Activated CD4-positive, CD25-positive, alpha-beta regulatory T cell (primary cell): ENCODE measurements around the gene SMG1.
"Not testable (repeated sequence)": the region's sequence is repeated elsewhere in the genome, so short reads cannot be mapped to it uniquely, and the experiment has no call there.

ENCODE experiments used
- DNase-seq, 4 experiments: peaks; one replicate each; lab custom pipeline; 2025; lab: John Stamatoyannopoulos, UW

SMG1 gene

DNA sequence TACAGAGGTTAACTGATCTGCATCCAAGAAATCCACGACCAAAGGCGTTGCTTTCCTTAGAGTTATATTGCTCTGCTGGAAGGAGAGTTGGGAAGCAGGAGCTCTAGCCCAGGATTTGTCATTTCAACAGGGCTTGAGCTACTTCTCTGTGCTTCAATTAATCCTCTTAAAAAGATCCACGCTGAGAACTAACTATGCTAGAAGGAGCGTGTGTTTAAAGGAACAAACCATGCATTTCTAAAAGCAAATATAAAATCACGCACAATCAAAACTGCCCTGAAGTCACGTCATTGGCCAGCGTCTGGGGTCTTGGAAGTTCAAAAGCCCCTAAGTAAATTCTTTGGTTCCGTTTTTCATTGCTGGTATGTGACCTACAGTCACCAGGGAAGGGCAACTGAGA is 125.9 kb downstream of the SMG1 start:
- no peak for DNase-seq

DNA sequence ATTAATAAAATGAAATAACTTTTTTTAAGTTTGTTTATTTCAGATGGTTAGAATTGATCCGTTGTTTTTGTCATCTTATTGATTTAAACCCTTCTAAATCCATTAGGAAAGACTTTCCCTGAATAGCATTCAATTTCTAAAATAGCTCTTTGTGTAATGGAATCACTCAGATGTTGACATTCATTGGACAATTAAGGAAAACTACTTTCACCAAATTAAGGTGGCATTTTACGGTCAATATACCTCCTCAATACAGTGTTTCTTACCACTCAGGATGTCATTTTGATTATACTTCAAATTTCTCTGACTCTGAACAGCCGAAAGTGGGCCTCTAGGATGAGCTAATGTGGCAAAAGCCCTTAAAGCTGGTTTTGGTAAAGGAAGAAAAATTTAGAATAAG is 126.7 kb downstream of the SMG1 start:
- DNase-seq = no peak

DNA sequence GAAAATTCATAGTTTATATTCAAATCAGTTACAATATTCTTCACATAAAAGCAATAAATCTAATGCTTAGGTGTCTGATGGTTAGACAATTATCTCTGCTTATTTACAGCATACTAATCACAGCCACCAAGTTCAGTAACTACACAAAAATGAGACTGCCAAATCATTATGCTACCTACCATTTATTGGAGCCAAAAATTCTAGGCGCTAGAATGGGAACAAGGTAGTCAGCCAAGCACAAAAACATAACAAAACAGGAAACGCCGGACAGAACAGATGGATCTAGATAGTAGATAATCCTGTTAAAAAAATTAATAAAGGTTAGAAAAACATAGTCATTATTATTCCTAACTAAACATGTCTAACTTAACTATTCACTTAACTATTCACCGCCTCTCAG is 128.5 kb downstream of the SMG1 start:
- DNase-seq = no peak

DNA sequence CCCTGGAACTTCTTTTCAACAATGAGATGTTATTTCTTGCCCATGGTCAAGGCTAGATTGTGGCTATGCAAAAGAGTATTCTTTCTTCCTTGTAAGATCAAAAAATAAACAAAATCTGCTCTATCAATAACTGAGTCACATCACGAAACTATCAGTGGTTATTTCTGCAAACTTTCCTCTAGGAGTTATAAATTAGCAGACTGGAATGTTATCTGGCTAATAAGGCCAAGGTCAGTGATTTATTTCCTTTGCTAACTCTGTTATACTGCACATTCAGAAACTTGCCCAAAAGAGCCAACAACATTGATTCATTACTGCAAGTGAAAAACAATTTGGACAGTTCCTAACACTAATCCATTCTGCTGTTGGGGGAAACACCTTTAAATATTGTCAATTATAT is 129.8 kb downstream of the SMG1 start:
- no peak for DNase-seq

DNA sequence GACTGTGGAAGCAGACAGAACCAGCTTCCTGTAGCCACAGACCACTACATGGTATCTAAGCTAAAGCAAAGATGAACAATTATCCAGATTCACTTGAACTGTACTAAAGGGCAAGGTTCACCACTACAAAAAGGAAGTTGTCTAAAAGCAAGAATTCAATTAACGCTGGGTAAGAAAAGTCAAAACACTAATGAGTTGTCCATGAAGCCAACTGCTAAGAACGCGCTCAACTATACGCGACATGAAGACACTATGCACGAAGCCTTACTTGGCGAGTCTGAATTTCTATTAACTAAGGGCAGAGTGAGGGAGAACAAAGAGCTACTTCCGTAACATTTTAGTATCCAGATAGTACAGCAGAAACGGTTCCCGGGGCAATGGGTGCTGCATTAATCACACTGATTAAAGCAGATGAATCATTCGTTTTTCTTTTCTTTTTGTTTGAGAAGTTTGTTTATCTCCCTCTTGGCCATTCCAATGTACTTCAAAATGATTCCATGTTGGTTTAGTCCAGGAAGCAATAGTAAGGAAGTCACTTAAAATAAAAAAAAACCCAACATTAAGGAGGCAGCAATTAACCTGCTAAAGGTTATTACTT is 133.3 kb downstream of the SMG1 start:
- no peak for DNase-seq

DNA sequence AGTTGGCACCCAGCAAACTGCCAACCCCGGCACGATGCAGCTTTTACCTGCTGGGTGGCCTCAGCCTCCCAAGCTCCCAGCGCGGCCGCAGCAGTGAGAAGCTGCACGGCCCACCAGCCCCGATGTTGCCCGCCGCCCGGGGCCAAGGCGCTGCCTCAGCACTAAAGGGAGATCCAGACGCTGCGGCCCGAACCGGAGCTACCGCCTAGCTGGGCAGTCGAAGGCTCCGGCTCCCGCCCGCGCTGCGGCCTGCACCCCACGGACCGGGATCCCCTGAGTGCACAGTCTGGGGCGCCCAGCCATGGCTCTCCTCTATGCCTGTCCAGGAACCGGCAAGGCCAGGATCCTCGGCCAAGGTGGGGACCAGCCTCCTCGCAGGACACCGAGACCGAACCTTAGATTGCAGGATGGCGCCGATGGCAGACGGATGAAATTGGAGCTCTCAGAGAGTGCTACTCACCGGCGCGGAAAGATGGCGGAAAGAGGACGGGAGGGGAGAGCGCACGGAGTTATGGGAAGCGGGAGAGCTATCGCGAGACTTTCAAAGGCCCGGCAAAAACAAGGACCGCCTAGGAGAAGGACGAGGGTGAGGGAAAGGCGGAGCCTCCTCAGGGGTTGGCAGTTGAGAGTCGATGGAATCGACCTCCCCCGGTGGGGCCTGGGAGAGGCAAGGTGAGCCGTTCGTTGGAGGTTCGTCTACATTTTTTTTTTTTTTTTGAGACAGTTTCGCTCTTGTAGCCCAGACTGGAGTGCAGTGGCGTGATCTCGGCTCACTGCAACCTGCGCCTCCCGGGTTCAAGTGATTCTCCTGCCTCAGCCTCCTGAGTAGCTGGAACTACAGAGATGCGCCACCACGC is 136.1 kb downstream of the SMG1 start, which contains the start of gene RPS15A:
TSS of gene RPS15A (minus strand) at position 485 of the 857 bp plus-strand sequence. CDS start 1,221 bp downstream, outside the sequence.
- DNase-seq = peak; percentile 77 to 82 (median 80)

DNA sequence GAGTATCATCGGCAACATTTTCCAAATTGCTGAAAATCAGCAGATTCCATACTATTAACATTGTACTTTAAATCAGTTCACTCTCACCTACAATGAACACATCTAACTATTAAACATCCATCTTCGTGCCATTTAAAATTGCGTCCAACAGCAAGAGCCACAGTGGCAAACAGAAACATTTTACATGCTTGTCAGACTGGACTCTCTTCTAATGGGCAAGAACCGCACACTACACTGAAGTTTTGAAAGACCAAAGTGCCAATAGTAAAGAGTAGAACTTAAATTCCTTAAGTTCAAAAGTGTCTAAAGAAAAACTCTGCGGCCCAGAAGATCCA is 136.7 kb downstream of the SMG1 start:
- no peak for DNase-seq

DNA sequence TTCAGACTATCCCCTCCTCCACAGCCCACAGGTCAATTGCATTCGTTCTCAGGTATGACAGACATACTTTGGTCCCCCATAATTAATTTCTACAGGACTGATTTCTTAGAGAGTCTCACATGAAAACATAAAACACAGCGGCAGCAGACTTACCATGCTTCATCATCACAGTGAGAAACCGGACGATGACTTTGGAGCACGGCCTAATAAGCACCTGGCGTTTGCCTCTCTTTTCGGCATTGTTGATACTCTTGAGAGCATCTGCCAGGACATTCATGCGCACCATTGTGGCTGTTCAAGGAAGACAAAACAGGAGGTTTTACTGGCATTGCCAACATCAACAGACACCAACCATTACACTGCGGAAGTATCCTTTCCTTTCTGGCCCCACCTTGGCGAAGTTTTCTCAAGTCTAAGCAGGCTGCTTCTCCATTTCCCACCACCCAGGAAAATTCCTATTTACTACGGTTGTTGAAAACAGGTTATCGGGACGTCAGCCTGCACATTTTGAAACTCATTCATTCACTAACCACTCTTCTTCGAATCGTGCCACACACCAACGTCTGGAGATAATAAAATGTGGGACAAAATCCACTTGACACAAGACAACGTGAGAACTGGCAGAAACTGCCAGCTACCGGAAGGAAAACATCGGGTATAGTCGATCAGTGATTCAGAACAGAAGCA is 137.2 kb downstream of the SMG1 start:
- DNase-seq = no peak

DNA sequence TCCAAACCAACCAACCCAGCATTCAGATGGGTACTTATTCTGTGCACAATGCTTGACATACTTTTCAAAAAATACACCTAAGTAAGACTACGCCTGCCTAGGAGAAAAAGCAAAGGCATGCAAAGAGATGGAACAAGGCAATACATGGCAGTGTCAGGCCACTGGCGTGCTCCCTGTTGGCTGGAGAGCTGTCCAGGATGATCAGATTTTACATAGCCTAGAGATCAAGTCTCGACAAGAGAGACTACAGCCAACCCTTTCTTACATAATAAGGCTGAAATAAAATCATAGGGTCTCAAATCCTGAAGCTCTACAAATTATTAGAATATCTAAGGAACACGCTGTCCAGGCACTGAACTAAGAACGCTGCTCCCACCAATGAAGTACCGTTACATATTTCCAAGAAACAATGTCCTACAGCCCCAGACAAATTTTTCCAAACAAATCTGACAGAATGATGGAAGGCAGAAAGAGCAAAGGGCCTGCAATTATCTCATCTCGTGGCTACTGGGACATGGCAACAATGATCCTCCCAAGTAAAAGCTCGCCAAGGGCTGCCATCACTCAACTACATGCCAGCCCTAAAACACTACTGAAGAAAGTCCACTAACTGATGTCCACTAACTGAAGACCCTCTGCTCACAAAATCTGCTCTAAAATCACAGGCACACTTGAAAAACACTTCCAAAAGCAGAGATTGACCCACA is 141.1 kb downstream of the SMG1 start:
- DNase-seq = no peak

DNA sequence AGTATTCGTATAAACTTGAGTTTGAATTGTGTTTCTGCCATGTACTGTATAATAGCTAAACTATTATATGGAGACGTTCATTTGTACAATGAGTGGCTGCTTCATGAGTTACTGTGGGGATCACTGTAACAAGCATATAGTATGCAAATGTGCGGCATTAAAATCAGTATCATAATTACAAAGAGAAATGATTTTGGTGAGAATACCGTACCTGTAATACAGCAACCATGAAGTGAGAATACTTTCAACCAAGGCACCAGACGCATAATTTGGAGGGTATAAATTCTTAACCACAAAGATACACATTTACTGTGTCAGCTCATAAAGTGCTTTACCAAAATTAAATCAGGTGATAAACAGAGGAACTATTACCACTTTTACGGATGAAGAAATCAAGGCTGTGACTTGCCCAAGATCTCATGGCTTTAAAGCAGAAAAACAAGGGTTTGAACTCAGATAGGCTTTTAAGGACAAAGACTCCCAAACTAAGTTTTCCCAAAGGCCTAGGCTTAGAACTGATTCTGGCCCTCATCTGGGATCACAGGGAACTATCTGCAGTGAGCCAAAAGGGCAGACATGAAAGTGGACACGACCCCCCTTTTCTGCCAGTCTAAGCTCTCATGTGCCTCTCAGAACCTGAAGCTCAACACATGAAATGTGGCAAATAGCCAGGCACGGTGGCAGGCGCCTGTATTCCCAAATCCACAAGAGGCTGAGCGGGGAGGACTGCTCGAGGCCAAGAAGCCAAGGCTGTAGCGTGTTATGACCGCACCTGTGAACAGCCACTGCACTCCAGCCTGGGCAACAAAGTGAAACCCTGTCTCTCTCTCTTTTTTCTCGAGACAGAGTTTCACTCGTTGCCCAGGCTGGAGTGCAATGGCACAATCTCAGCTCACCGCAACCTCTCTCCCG is 142.5 kb downstream of the SMG1 start:
- no peak for DNase-seq

DNA sequence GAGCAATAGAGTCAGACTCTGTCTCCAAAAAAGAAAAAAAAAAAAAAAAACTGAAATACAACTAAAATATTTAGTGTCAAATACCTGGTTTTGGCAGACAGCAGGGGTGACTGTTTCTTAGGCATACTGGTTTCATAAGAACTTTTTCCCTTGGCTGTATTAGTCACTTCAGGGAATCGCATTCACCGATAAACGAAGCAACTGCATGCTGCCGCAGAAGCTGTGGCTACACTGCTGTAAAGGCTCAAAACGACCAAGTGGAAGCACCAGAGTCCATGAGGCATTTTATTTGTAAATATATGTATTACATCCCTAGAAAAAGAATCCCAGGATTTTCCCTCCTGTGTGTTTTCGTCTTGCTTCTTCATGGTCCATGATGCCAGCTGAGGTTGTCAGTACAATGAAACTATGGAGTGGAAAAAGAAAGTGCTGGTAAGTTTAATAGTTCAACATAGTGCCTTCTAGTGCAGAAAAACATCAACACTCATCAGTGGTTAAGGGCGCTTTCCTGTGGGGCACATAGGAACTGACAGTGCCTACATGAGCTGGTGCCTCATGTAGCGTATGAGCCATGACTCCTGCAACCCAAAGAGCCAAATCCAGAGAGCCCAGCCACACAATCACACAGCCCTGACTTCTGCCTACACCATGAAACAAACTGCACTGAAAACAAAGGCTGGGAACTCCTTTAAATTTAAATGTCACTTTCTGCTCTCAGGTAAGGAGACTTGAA is 143.3 kb downstream of the SMG1 start:
- no peak for DNase-seq

DNA sequence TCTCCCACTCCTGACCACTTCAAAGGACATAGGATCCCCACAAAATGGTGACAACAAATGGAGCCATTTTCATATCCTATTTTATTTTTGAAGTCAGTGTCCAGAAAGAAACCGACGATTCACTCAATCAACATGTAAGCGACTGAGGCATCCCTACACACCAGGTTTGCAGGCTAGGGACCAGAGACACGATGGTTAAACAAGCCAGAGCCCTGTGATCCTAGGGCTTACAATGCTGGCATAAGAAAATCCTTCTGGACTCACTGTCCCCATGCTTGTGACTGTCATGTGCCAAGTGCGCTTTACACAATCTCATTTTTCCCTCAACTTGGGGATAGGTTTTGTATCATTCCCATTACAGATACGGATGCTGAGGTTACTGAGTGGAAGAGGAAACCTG is 145.0 kb downstream of the SMG1 start:
- DNase-seq = not testable (repeated sequence)

DNA sequence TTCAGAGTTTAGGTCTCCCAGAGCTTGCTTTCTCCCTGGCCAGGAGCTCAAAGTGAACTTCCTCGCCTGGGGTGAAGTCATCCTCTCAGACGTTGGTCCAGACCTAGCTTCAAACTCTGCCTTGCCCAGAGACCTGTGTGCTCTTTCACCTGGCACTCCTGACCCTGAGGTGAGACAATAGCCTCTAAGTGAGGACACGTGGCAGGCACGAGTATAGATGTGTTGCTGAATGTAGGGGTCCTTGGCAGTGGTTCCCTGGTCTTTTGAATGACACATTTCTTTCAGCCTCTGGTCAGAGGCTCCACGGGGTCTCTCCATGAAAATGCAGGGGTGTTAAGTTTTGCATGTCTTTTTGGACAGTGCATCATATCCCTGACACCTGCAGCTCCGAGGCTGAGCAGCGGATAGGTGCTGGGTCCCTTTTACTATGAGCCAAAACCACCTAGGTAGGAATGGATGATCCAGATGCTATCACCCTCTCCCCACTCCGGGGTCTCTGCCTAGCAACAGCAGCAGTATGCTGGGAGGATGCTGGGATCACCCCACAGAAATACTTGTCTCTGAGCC is 145.7 kb downstream of the SMG1 start:
- not testable (repeated sequence) for DNase-seq

DNA sequence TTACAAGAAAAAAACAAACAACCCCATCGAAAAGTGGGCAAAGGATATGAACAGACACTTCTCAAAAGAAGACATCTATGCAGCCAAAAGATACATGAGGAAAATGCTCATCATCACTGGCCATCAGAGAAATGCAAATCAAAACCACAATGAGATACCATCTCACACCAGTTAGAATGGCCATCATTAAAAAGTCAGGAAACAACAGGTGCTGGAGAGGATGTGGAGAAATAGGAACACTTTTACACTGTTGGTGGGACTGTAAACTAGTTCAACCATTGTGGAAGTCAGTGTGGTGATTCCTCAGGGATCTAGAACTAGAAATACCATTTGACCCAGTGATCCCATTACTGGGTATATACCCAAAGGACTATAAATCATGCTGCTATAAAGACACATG is 148.5 kb downstream of the SMG1 start:
- not testable (repeated sequence) for DNase-seq

DNA sequence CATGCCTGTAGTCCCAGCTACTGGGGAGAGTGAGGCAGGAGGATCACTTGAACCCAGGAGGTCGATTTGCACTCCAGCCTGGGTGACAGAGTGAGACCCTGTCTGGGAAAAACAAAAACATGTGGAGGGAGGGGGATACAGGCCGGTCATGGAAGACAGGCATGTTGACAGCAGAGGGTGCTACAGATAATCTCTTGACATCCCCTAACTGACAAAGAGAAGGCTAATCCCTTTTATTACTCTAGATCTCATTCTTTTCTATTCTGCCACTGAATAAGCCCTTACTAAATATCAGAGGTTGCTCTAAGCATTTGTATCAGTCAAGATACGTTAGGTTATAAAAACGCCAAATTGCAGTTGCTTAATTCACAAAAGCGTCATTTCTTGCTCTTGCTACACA is 149.9 kb downstream of the SMG1 start:
- DNase-seq = not testable (repeated sequence)

DNA sequence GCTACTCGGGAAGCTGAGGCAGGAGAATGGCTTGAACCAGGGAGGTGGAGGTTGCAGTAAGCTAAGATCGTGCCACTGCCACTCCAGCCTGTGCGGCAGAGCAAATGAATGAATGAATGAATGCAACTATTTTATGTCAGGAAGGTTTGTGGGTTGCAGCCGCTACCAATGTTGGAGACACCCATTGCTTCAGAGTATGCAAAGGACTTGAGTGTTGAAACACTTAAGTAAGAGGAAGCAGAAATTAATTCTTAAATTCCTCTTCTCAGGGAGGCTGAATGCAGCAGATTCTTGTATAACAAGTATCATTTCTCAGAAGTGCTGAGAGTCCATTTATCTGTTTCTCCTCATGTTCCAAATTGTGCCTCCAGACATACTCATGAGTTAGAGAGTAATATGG is 151.6 kb downstream of the SMG1 start:
- DNase-seq = not testable (repeated sequence)

DNA sequence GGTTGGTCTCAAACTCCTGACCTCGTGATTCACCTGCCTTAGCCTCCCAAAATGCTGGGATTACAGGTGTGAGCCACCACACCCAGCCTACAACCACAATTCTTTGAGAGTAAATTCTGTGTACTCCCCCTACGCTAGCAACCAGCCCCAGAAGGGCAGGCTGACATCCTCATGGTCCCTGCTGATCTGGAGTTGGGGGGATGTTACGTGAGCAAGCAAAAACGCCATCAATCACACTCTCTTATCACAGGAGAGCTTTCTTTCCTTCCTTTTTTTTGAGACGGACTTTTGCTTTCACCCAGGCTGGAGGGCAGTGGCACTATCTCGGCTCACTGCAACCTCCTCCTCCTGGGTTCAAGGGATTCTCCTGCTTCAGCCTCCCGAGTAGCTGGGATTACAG is 154.0 kb downstream of the SMG1 start:
- not testable (repeated sequence) for DNase-seq

DNA sequence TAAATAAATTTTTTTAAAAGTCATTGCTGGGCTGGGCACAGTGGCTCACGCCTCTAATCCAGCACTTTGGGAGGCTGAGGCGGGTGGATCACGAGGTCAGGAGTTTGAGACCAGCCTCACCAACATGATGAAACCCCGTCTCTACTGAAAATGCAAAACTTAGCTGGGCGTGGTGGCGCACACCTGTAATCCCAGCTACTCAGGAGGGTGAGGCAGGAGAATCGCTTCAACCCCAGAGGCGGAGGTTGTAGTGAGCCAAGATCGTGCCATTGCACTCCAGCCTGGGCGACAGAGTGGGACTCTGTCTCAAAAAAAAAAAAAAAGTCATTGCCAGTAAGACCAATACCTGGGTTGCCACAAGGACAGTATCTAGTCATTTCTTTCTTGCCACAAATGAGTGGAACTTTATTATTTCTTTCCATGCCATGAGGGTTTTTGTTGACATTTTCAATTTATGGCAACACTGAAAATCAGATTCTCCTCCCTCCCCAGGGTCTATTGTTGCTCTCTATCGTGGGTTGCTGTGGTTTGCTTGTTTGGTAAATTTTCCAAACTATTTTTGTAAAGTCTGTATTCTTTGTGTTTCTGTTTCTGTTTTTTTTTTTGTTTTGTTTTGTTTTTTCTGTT is 155.8 kb downstream of the SMG1 start:
- not testable (repeated sequence) for DNase-seq

DNA sequence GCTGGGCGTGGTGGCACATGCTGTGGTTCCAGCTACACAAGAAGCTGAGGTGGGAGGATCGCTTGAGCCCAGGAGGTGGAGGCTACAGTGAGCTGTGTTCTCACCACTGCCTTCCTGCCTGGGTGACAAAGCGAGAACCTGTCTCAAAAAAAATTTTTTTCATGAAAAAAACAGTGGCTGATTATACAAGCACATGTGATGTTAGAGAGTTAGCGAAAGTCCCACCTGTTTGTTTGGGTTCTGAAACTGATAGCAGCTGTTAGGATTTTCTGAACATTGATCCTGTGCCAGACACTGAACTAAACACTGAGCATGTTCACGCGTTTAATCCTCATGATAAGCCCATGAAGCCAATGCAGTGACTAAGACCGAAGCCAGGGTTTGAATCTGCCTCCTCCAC is 159.0 kb downstream of the SMG1 start:
- peak in 1 of 4 experiments; percentile 2 for DNase-seq

DNA sequence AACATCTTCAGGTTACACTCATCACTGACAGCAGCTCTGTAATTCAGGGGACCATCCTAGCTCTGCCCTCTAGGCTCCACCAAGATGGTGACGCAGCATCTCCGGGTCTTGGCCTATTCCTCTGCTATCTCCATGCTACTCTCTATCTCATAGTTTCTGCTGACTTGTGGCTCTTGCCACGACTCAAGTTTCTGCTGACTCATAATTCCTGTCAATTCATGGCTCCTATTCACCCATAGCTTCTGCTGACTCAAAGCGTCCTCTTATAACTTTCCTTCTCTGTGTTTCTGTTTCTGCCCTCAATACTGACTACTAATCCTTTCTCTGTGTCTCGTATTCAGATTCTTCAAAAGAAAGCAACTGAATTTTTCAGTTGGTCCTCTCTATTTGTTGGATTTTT is 163.5 kb downstream of the SMG1 start:
- not testable (repeated sequence) for DNase-seq
